Activated T-cell treated with anti-CD3 and anti-CD28 coated beads, Interleukin-2, amount 50 U/mL, for 1 hour (primary cell): ENCODE measurements around the gene KLHL36.
"Not testable (repeated sequence)": the region's sequence is repeated elsewhere in the genome, so short reads cannot be mapped to it uniquely, and the experiment has no call there.

ENCODE experiments used
- DNase-seq: peaks from one replicate; pipeline ENCODE4 v3.0.0-alpha.2; 2020

Gene KLHL36

DNA sequence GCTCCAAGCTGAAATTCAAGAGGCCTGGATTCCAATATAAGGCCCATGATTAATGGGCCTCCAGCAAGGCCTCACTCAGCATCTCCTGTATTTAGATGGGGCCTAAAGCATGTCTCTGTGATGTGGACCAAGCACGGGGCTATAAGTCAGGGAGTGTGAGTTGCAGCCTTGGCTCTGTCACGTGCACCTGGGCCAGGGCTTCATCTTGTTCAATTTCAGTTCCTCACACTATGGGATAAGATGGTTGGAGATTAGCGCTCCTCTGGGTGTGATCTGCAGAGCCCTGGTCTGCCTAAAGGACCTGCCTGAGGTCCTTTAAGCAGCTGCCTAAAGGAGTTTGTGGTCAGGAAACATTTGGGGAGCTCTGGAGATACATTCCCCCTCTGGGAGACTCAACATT lies 25.2 kb downstream of the KLHL36 start:
- no peak for DNase-seq

DNA sequence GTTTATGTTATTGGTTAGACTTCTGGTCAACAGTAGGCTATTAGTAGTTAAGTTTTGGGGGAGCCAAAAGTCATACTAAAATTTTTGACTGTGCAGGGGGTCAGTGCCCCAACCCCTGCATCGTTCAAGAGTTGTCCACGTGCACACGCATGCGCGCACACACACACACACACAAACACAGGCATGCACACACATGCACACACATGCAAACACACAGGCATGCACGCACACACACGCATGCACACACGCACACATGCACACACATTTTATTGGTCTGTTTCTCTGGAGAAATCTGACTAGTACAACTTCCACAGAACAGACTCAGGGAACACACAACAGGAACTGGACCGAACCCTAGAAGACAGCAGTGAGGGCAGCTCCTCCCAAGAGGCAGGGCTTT lies 27.1 kb downstream of the KLHL36 start:
- DNase-seq = no peak

DNA sequence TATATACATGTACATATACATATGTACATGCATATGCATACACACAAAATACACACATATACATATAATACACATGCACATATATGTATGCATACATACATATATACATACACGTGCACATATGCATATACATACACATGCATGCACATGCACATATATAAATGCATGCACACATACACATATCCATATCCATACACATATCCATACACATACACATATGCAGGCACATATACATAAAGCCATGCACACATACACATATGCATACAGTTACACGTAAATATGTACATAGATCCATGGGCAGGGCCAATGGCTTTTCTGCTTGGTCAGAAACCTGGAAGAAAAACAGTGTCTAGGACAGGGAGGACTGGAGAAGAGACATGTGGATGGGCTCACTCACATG lies 27.6 kb downstream of the KLHL36 start:
- no peak for DNase-seq

DNA sequence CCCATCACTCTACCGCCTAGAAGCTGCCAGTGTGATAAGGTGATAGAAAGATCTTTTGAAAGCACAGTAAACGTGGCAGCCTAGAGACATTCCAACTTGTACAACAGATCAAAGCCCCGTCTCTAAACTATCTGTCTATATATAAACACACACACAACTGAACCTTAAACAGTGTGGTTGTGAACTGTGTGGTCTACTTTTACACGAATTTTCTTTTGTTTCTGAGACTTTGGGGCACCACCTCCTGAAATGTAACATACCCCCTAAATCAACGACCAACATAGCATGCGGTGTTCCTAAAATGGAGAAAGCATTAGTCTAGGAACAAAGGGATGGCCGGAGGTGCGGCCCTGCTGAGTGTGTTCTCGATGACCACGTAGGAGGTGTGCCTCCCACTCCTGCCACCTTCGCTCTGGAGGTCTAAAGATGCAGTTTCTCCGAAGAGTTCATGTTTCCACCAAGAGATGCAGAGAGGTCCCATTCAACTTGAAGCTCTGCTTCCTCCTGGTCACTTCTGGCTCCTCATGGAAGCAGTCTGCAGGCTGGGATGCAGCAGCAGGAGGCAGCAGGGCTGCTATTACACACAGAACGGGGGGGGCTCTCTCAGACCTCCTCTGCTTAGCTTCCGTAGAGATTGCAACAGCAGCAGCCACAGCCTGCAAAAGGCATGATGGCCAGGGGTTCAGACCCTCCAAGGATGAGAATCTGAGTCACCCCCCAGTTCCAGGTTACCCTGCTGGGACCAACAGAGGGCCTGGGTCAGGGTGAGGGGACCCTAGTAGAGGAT lies 28.9 kb downstream of the KLHL36 start:
- DNase-seq = no peak

DNA sequence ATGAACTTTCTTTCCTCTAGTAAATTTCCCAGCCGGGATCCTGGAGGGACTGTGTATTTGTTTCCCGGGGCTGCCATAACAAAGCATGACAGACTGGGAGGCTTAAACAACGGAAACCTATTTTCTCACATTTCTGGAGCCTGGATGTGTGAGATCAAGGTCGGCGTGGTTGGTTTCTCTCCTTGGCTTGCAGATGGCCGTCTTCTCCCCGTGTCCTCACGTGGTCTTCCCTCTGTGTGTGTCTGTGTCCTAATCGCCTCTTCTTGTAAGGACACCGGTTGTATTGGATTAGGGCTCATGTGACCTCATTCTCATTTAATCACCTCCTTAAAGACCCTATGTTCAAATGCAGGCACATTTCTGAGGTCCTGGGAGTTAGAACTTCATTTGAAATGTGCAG lies 29.5 kb downstream of the KLHL36 start:
- no peak for DNase-seq

DNA sequence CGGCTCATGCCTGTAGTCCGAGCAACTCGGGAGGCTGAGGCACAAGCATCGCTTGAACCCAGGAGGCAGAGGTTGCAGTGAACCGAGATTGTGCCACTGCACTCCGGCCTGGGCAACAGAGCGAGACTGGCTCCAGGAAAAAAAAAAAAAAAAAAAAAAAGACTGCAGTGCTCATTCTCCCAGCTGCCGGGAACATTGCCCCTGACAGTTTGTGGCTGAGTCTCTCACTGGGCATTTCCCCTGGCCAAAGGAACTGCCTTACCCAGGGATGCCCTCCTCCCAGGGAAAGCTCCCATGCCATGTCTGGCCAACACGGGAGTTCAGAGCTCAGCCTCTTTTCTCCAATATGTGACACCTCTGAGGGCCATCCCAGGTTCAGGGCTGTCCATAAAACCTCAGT lies 30.2 kb downstream of the KLHL36 start:
- DNase-seq = no peak

DNA sequence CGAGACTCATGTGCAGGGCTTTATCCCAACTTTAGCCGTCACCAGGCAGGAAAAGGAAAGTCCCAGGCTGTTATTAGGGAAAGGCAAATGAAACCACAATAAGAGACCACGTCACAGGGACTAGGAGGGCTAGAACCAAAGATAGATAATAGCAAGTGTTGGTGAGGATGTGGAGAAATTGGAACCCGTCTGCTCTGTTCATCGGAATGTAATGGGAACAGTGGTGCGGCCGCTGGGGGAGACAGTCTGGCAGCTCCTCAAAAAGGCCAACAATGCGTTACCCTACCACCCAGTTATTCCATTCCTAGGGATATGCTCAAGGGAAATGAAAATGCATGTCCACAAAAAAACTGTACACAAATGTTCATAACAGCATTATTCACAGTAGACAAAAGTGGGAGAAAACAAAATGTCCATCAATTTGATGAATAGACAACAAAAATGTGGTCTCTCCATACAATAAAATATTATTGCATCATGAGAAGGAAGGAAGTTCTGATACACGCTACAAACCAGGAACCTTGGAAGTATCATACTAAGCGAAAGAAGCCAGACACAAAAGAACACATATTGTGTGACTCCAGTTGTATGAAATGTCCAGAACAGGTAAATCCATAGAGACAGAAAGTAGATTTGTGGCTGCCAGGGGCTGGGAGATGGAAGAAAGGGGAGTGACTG lies 32.0 kb downstream of the KLHL36 start:
- DNase-seq = no peak

DNA sequence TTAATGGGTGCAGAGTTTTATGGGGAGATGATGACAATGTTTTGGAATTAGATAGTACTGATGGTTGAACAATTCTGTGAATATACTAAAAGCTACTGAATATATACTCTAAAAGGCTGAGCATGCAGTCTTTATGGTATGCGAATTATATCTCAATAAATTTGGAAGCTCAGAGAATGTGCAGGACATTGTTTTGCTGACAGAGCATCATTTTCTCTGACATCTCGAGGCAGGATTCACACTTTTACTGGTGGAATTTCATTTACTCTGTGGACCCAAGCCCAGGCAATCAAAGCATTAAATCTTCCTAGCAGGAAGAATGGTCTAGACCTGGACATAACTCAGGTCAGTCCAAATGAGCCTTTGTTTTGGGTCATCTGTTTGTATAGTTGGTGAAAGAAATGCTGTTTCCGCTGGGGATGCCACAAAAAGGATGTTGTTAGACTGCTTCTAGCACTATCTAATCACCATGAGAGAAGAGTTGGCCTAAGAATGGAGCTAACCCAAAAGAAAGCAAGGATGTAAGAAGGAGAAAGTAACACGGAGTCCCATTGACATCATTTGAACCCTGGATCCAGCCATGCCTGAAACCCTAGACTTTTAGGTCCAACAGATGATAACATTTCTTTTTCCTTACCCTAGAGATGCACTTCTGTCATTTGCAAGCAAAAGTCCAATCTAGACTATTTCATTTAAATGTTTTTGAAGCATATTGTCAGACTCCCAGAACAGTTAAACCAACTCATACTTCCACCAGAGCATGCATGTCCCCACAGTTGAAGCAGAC lies 32.7 kb downstream of the KLHL36 start:
- DNase-seq = no peak

DNA sequence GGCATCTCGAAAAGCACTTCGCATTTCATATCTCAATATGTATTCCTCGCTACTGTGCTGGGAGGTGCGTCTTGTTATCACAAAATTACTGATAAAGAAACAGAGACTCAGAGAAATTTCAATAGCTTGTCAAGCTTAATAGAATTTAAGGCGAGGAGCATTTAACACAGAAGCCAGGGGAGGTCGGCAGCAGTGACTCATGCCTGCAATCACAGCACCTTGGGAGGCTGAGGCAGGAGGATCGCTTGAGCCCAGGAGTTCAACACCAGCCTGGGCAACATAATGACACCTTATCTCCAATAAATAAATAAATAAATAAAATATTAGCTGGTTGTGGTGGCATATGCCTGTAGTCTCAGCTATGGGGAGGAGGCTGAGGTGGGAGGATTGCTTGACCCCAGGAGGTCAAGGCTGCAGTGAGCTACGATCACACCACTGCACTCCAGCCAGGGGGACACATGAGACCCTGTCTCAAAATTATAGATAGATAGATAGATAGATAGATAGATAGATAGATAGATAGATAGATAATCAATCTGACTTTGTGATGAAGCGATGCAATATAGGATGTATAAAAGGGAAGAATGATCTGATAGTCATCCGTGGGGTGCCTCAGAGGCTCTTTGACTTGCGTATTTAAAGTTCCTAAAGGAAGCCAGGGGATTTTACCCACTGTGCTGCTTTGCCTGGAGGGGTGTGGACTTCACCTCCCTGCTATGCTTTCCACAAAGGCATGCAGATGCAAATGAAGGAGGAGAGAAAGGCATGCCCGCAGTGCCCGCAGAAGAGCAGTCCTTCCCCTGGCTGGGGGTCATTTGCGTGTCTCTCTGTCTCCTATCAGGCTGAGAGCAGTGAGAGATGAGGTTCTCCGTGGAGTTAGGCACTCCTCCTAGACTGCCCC lies 35.6 kb downstream of the KLHL36 start:
- no peak for DNase-seq

DNA sequence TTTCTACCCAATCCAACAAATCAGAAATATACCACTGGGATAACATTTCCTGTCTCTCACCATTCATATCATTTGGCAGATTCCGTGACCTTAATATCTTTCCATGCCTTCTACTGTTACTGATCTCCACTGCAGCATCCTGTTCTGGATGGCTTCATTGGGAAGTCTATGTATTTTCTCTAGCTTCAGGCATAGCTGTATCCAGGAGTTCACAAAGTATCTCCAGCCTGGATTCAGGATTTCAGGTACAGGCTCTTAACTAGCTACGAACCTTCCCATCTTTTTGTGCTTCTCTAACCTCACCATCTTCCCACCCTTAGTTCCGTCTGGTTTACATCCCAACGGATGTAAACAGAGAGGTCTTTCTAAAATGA lies 36.3 kb downstream of the KLHL36 start:
- no peak for DNase-seq

DNA sequence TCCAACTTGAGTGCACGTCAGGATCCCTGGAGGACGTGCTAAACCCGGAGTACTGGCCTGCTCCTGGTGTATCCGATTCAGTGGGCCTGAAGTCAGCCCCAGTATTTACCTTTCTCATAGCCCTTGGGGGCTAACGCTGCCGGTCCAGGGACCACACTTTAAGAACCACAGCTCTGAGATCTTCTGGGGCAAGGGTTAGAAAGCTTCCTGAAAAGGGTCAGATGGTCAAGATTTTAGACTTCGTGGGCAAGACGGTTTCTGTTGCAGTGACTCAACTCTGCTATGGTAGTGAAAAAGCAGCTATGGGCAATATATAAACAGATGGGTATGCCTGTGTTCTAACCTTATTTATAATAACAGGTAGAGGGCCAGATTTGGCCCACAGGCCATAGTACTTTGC lies 36.9 kb downstream of the KLHL36 start:
- no peak for DNase-seq

DNA sequence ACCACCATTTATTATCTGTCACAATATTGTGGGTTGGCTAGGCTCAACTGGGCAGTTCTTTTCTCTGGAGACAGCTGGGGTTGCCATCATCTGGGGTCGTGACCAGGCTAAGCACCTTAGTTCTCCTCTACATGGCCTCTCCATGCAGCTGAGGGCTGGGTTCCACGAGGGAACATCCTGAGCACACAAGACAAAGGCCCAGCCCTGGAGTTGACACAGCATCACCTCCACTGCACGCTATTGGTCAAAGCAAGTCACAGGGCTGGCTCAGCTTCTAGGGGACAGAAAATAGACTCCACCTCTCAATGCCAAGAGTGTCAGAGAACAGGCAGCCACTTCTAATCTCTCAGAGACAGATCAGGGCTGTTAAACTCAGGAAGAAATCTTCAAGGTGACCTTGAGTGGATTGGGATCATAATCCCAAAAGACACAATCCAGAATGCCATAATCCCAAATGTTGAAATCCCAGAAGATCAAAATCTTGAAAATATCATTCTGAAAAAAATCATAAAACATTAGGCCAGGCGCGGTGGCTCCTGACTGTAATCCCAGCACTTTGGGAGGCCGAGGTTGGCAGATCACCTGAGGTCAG lies 38.5 kb downstream of the KLHL36 start:
- no peak for DNase-seq

DNA sequence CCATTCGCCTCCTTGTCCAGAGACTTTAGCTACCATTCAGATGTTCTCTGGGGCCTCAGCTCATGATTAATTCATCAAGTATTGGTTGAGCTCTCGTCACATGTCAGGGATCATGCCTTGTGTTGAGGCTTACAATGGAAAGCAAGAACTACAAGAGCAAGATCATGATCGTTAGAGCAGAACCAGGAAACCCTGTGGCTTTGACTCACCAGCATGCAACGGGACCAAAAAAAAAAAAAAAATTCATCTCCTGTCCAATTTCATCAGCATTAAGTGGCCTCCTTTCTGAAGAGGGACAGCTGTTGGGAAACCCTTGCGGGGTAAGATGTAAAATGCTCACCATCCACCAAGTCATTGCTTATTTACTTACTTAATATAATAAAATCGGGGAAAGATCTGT lies 39.4 kb downstream of the KLHL36 start:
- DNase-seq = no peak

DNA sequence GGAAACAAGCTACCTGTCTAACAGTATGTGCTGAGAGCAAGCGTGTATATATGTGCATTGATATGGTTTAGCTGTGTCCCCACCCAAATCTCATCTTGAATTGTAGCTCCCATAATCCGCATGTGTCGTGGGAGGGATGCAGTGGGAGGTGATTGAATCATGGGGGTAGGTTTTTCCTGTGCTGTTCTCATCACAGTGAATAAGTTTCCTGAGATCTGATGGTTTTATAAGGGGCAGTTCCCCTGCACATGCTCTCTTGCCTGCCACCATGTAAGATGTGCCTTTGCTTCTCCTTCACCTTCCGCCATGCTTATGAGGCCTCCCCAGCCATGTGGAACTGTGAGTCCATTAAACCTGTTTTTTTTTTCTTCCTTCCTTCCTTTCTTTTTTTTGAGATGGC lies 39.9 kb downstream of the KLHL36 start:
- DNase-seq = not testable (repeated sequence)

DNA sequence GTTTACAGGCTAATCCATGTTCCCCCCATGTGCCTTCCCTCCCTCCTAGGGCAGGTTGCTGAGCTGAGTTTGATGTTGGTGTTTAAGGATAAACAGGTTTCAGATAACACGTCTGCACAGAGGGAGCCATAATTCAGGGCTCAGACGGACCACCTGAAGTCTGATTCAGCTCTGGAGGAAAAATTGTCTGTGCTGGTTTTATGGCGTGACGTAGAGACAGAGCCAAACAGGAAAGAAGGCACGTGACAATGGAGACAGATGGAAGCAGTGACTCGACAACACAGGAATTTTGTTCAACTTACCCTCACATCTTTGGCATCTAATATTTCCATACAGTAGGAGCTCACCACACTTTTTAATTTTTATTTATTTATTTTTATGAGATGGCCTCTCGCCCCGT lies 40.8 kb downstream of the KLHL36 start:
- DNase-seq = no peak

DNA sequence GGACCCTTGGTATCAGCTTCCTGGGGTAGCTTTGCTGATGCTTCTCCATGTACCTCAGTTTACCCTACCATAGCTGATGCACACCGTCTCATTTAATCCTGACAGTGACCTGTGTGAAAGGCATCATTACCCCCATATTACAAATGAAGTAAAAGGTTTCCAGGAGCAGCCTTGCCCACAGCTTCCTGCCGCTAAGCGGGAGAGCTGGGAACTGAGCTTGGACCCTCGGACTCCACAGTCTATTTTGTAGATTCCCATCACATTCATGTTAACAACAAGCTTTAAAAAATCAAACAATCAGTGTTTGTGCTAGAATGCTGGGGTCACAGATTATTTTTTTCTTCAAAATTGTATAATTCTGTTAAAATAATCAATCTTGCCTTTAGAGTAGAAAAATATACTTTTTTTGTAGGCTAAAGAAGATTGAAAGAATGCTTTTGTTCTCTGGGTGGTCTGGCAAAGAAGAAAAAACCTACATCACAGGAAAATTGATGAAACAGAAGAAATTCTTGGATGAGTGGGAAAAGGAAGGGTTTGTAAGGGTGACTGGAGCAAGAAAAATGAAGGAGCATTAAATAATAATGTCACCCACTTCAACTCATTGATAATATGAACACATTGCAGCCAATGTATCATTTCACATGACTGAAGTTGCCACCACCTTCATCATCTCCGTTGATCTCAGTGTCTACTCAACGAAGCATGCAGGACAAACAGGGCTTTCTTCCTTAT lies 41.9 kb downstream of the KLHL36 start:
- DNase-seq = no peak

DNA sequence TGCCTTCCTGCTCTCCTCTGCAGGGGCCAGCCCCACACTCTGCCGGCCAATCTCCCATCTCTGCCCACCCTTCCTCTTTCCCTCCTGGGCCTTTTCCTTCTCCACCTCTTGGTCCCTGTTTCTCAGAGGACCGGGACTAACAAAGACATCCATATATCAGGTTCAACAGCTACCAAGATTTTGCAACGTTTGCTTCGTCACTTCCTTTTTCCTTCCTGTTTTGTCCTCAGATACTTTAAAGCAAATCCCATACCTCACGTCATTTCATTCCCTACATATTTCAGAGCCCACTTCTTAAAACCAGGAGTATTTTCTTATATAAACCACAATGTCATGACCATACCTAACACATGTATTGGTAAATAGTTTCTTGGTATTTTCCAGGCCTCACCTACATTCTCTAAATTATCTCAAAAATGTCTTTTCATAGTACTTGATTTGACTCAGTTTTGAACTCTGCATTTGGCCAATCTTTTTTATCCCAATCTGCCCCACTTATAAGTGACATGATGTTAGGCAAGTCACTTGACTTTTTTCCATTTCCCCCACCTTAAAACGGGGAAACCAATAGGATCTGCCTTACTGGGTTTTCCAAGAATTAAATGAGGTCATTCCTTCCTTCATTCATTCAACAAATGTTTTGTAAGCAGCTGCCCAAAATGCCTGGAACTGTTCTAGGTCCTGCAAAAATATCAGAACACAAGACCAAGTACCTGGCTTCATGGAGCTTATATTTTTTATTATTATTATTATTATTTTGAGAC lies 44.3 kb downstream of the KLHL36 start:
- no peak for DNase-seq

DNA sequence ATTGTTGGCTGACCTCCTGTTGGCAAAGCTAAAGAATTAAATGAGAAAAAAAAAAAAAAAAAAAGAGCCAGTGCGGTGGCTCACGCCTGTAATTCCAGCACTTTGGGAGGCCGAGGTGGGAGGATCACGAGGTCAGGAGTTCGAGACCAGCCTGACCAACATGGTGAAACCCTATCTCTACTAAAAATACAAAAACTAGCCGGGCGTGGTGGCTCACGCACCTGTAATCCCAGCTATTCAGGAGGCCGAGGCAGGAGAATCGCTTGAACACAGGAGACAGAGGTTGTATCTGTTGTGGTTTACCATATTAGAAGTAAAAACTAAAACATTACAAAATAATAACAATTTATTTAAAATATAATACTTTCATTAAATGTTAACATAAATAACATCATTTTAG lies 45.6 kb downstream of the KLHL36 start:
- DNase-seq = not testable (repeated sequence)

DNA sequence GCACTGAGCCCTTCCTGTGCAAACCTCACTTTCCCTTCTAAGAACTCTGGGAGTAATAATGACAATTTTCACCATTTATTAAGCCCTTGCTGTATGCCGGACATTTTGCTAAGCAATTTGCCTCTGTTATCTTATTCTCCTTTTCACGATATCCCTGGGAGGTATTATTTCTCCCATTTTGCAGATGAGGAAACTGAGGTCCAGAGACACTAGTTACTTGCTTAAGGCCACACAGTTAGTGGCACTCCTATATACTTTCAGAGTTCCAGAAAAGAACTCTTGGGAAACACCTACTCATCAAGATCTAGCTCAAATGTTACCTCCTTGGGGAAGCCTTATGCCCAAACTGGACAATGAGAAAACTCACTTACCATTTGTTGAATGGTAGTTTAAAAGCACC lies 46.7 kb downstream of the KLHL36 start:
- no peak for DNase-seq

DNA sequence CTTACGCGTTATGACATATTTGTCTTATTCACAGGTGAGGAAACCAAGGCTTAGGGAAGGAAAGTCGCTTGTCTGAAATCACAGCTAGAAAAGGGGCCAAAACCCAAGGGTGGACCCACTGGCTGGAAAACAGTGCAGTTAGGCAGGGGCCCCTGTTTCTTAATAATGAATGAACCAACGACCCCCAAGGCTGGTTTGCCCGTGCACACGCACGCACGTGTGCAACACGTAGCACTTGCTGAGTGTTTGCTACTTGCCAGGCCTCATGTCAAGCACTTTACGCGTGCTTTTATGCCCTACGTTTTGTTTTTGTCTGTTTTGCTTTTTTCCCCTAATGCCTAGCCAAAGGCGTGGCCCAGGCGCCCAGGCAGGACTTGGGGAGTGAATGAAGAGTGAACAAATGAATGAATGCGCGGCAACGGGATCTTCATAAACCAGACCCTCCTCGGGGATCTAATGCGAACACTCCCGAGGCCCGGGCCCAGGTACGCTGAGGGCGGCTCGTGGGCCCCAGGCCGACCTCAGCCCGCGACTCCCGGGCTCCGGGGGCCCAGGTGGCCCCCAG lies 50.9 kb downstream of the KLHL36 start:
- DNase-seq = no peak
